ENCODE data around the gene PPP2R5A. TPM values are rescaled to one million over a fixed set of nuclear protein-coding genes. Genes with fewer than 3 reads are reported as not detected.
"Not testable (repeated sequence)": the region's sequence is repeated elsewhere in the genome, so short reads cannot be mapped to it uniquely, and the experiment has no call there.

The PPP2R5A gene
- total RNA-seq, 3 donors from 2014 or later, result 48.5 to 85.5 (median 57.4) TPM

DNA sequence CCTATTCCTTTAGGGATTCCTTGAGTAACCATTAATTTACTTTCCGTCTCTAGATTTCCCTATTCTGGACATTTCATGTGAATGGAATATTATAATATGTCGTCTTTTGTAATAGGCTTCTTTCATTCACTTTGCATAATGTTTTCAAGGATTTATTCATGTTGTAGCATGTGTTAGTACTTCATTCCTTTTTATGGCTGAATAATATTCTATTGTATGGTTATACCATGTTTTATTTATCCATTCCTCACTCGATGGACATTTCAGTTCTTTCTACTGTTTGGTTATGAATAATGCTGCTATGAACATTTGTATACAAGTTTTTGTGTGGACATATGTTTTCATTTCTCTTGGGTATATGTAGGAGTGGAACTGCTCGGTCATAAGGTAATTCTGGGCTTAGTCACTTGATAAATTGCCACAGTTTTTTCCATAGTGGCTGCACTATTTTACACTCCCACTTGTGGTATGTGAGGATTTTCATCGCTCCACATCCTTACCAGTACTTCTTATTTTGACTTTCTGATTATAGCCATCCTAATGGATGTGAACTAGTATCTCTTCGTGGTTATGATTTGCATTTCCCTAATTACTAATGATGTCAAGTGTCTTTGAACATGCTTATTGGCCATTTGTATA is 17.7 kb downstream of the PPP2R5A start:
- Histone ChIP-seq H3K4me3 (no peak overlapping the region), H3K9me3 (no peaks in the 10 kb centered on the region), H3K27me3 (no peaks in the 10 kb centered on the region), H3K36me3 (no peaks in the 10 kb centered on the region), H3K4me1 (no peaks in the 10 kb centered on the region), H3K27ac (no peak overlapping the region)
- no peak for DNase-seq (ENCODE audit: low spot score in 2 of 2)
- intact Hi-C loops (cut with DNase I; ENCODE audit: low total_unique reads), result no loop called here
- no peak for TF ChIP-seq POLR2A (IDR thresholded peaks at IDR 0.05)
- TF ChIP-seq POLR2AphosphoS5 (IDR thresholded peaks at IDR 0.05), result no peak
- TF ChIP-seq, protein P1, sequence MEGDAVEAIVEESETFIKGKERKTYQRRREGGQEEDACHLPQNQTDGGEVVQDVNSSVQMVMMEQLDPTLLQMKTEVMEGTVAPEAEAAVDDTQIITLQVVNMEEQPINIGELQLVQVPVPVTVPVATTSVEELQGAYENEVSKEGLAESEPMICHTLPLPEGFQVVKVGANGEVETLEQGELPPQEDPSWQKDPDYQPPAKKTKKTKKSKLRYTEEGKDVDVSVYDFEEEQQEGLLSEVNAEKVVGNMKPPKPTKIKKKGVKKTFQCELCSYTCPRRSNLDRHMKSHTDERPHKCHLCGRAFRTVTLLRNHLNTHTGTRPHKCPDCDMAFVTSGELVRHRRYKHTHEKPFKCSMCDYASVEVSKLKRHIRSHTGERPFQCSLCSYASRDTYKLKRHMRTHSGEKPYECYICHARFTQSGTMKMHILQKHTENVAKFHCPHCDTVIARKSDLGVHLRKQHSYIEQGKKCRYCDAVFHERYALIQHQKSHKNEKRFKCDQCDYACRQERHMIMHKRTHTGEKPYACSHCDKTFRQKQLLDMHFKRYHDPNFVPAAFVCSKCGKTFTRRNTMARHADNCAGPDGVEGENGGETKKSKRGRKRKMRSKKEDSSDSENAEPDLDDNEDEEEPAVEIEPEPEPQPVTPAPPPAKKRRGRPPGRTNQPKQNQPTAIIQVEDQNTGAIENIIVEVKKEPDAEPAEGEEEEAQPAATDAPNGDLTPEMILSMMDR (IDR thresholded peaks at IDR 0.05), result no peak

DNA sequence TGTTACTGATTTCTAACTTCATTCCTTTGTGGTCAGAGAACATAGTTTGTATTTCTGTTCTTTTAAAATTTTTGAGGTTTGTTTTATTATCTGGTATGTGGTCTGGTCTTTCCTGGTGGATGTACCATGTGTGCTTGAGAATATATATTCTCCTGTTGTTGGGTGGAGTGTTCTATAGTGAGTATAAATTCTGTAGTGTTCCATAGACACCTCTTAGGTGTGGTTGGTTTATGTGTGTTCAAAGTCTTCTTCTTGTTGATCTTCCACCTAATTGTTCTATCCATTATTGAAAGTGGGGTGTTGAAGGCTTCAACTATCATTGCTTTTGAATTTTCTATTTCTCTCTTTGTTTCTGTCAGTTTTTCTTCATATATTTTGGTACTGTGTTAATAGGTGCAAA is 20.1 kb downstream of the PPP2R5A start:
- no peak overlapping the region for H3K27ac ChIP-seq
- no peak for DNase-seq (ENCODE audit: low spot score in 2 of 2)
- intact Hi-C loops (cut with DNase I; ENCODE audit: low total_unique reads), result no loop called here
- no peak overlapping the region for H3K4me3 ChIP-seq
- TF ChIP-seq POLR2AphosphoS5 (IDR thresholded peaks at IDR 0.05) (no peak), POLR2A (IDR thresholded peaks at IDR 0.05) (no peak)
- TF ChIP-seq, protein P1 (IDR thresholded peaks at IDR 0.05), result no peak
- no peaks in the 10 kb centered on the region for H3K9me3 ChIP-seq
- H3K27me3 ChIP-seq, result no peaks in the 10 kb centered on the region
- H3K4me1 ChIP-seq, result no peaks in the 10 kb centered on the region
- no peaks in the 10 kb centered on the region for H3K36me3 ChIP-seq

DNA sequence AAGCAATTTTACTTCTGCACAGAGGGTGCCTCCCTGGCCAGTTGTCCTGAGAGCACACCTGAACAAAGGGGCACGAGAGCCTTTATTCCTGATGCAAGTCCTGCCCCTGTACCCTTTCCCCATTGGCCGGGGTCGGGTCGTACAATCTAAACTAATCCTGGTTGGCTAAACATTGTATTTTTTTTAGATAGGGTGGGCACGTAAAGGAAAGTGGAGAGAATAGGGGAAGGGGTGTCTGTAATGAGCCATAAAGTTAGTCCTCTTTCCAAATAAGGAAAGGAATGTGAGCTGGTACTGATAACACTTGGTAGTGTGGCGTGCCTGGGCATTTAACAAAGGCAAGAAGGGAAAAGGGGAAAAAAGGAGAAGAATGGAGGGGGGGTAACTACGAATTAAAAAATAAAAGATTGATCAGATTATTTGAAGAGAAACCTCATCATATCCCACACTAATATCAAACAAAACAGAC is 20.8 kb downstream of the PPP2R5A start:
- DNase-seq (ENCODE audit: low spot score in 2 of 2); H3K9me3 ChIP-seq; intact Hi-C loops (cut with DNase I; ENCODE audit: low total_unique reads); H3K4me1 ChIP-seq; H3K4me3 ChIP-seq; H3K36me3 ChIP-seq; H3K27ac ChIP-seq; H3K27me3 ChIP-seq: not testable (repeated sequence)

DNA sequence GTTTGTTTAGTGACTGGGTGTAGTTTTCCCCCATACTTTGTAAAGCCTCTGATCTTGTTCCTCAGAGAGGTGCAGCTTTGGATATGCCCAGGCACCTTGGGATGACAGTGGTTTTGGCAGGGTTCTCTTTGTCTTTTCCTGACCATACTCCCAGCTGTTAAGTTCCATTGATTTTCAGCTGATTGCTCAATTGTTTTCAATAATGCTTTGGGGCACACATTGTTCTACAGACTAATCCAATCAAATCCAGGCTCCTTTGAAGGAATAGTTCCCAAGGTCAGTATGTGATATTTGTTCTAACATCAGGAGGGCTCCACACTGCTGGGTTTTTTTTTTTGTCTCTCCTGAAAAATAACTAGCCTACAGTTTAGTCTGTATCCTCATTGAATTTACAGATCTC is 24.8 kb downstream of the PPP2R5A start:
- intact Hi-C loops (cut with DNase I; ENCODE audit: low total_unique reads), result loop anchor here (10.0 kb wide), 1 partner anchor 55 kb away; no protein-coding TSS in a partner anchor
- H3K27me3 ChIP-seq, result no peaks in the 10 kb centered on the region
- H3K4me3 ChIP-seq, result no peak overlapping the region
- no peaks in the 10 kb centered on the region for H3K4me1 ChIP-seq
- no peaks in the 10 kb centered on the region for H3K36me3 ChIP-seq
- H3K27ac ChIP-seq, result peak overlapping the region in 1 of 2 donors; percentile 64
- TF ChIP-seq, protein P1 (IDR thresholded peaks at IDR 0.05), result no peak
- TF ChIP-seq POLR2AphosphoS5 (IDR thresholded peaks at IDR 0.05) (no peak), POLR2A (IDR thresholded peaks at IDR 0.05) (no peak)
- no peak for DNase-seq (ENCODE audit: low spot score in 2 of 2)
- H3K9me3 ChIP-seq, result peaks cover 0 to 5% of the 10 kb centered on the region in 2 donors

DNA sequence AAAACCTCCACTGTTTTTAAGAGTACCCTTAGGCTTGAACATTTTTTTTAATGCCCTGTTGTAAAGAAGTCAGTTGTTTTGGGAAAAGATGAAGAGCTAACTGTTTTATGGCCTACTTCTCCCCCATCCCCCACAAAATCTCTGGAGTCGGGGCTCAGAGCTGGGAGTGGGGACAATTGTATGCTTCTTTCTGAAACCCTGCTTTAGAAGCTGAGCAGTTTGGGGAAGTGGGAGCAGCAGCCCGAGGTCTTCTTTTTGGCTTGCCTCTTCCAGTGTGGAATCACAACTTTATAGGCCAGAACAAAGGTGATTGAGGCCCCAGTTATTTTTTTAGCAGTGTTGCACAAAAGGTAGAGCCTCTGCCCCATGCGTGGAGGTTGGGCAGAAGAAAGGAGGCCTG is 25.2 kb downstream of the PPP2R5A start:
- intact Hi-C loops (cut with DNase I; ENCODE audit: low total_unique reads), result loop anchor here (10.0 kb wide), 1 partner anchor 54 kb away; no protein-coding TSS in a partner anchor
- Histone ChIP-seq H3K4me3 (no peak overlapping the region), H3K27me3 (no peaks in the 10 kb centered on the region), H3K4me1 (no peaks in the 10 kb centered on the region), H3K9me3 (peaks cover 0 to 5% of the 10 kb centered on the region in 2 donors), H3K36me3 (no peaks in the 10 kb centered on the region), H3K27ac (peak overlapping the region in 1 of 2 donors; percentile 64)
- no peak for DNase-seq (ENCODE audit: low spot score in 2 of 2)
- TF ChIP-seq, protein P1 (IDR thresholded peaks at IDR 0.05), result no peak
- TF ChIP-seq POLR2AphosphoS5 (IDR thresholded peaks at IDR 0.05), result no peak
- no peak for TF ChIP-seq POLR2A (IDR thresholded peaks at IDR 0.05)

All from breast epithelium (tissue), 4 donors.